Testis (tissue), 2 donors: Measurements from ENCODE around the gene LYST.

ENCODE experiments used
- CTCF ChIP-seq, 3 experiments: fragments of 450-650 bp in 2 of 3; fragments of 200-600 bp in 1 of 3; sonication (generic) in 1 of 3; IDR thresholded peaks; one replicate each; pipeline ENCODE4 v1.5.1; 2016 to 2019; ENCODE audit warnings: antibody characterized with exemption in 3 of 3, mild to moderate bottlenecking in 2 of 3, moderate library complexity in 1 of 3
- POLR2A ChIP-seq: fragments of 450-650 bp; IDR thresholded peaks from one replicate; pipeline ENCODE4 v1.6.1; 2017; ENCODE audit warnings: antibody characterized with exemption, mild to moderate bottlenecking, moderate library complexity

GRCh38 chr1:235791532-235792060 lies 75.1 kb downstream of the LYST start:
- TF ChIP-seq POLR2A = no peak
- no peak for TF ChIP-seq CTCF (IDR thresholded peaks at IDR 0.05)
